BLaER1 (cell line): ENCODE measurements around the gene IFIT2.
"Not testable (repeated sequence)": the region's sequence is repeated elsewhere in the genome, so short reads cannot be mapped to it uniquely, and the experiment has no call there.

Source experiments
- H3K27ac ChIP-seq: shearing (Covaris generic); formaldehyde crosslinking; 2 replicates; pipeline ENCODE4 v1.8.1; 2022
- H3K27me3 ChIP-seq: shearing (Covaris generic); formaldehyde crosslinking; 2 replicates; pipeline ENCODE4 v1.8.1; 2022
- H3K36me3 ChIP-seq: shearing (Covaris generic); formaldehyde crosslinking; 2 replicates; pipeline ENCODE4 v1.8.1; 2022
- H3K4me1 ChIP-seq: shearing (Covaris generic); formaldehyde crosslinking; 2 replicates; pipeline ENCODE4 v1.8.1; 2022
- H3K4me2 ChIP-seq: shearing (Covaris generic); formaldehyde crosslinking; 2 replicates; pipeline ENCODE4 v1.8.1; 2022
- H3K4me3 ChIP-seq: shearing (Covaris generic); formaldehyde crosslinking; 2 replicates; pipeline ENCODE4 v1.8.1; 2022
- H3K9ac ChIP-seq: shearing (Covaris generic); formaldehyde crosslinking; 2 replicates; pipeline ENCODE4 v1.8.1; 2022
- H3K9me3 ChIP-seq: shearing (Covaris generic); formaldehyde crosslinking; 2 replicates; pipeline ENCODE4 v1.8.1; 2022
- H4K20me1 ChIP-seq: shearing (Covaris generic); formaldehyde crosslinking; 2 replicates; pipeline ENCODE4 v1.8.1; 2022
- Cebpa-rat ChIP-seq: shearing (Covaris generic); IDR thresholded peaks from 2 replicates; pipeline ENCODE4 v1.8.1; 2022

The IFIT2 gene

GRCh38 chr10:89279421-89279869 is 22.4 kb upstream of the IFIT2 start:
- H4K20me1 ChIP-seq, result no peaks in the 10 kb centered on the region
- H3K9me3 ChIP-seq, result no peaks in the 10 kb centered on the region
- no peaks in the 10 kb centered on the region for H3K27me3 ChIP-seq
- H3K9ac ChIP-seq, result no peak overlapping the region
- H3K4me2 ChIP-seq, result no peak overlapping the region
- no peaks in the 10 kb centered on the region for H3K4me1 ChIP-seq
- H3K4me3 ChIP-seq, result no peak overlapping the region
- H3K27ac ChIP-seq, result no peak overlapping the region
- H3K36me3 ChIP-seq, result no peaks in the 10 kb centered on the region
- TF ChIP-seq Cebpa-rat, result no peak

- Histone ChIP-seq H3K4me3 (no peak overlapping the region), H3K9ac (no peak overlapping the region), H4K20me1 (no peaks in the 10 kb centered on the region), H3K9me3 (no peaks in the 10 kb centered on the region), H3K27me3 (no peaks in the 10 kb centered on the region), H3K27ac (no peak overlapping the region), H3K4me2 (no peak overlapping the region), H3K36me3 (no peaks in the 10 kb centered on the region), H3K4me1 (no peaks in the 10 kb centered on the region)
- TF ChIP-seq Cebpa-rat, result no peak
Measured at GRCh38 chr10:89280508-89280907, 21.3 kb upstream of the IFIT2 start.

GRCh38 chr10:89281606-89282395 is 20.0 kb upstream of the IFIT2 start:
- Histone ChIP-seq H3K4me2 (no peak overlapping the region), H3K4me3 (no peak overlapping the region), H3K9ac (no peak overlapping the region), H4K20me1 (no peaks in the 10 kb centered on the region), H3K4me1 (no peaks in the 10 kb centered on the region), H3K27ac (no peak overlapping the region), H3K9me3 (no peaks in the 10 kb centered on the region), H3K36me3 (no peaks in the 10 kb centered on the region), H3K27me3 (no peaks in the 10 kb centered on the region)
- TF ChIP-seq Cebpa-rat, result no peak

- no peak overlapping the region for H3K4me3 ChIP-seq
- H3K9me3 ChIP-seq, result peaks cover 5% of the 10 kb centered on the region; the same call in 1 of the 2 replicates
- H3K4me2 ChIP-seq, result no peak overlapping the region
- no peaks in the 10 kb centered on the region for H4K20me1 ChIP-seq
- no peak overlapping the region for H3K27ac ChIP-seq
- TF ChIP-seq Cebpa-rat, result no peak
- H3K9ac ChIP-seq, result no peak overlapping the region
- H3K4me1 ChIP-seq, result no peaks in the 10 kb centered on the region
- H3K27me3 ChIP-seq, result no peaks in the 10 kb centered on the region
- no peaks in the 10 kb centered on the region for H3K36me3 ChIP-seq
Measured at GRCh38 chr10:89283025-89283935, 18.6 kb upstream of the IFIT2 start.

- H4K20me1 ChIP-seq, result no peaks in the 10 kb centered on the region
- no peak overlapping the region for H3K4me3 ChIP-seq
- H3K27ac ChIP-seq, result no peak overlapping the region
- peaks cover 9% of the 10 kb centered on the region for H3K9me3 ChIP-seq
- no peaks in the 10 kb centered on the region for H3K4me1 ChIP-seq
- H3K4me2 ChIP-seq, result no peak overlapping the region
- no peaks in the 10 kb centered on the region for H3K27me3 ChIP-seq
- no peak overlapping the region for H3K9ac ChIP-seq
- no peaks in the 10 kb centered on the region for H3K36me3 ChIP-seq
- no peak for TF ChIP-seq Cebpa-rat
Measured at GRCh38 chr10:89283936-89284475, 17.8 kb upstream of the IFIT2 start.

- H4K20me1 ChIP-seq, result not testable (repeated sequence)
Measured at GRCh38 chr10:89284711-89285110, 17.1 kb upstream of the IFIT2 start.

GRCh38 chr10:89285303-89285702 is 16.5 kb upstream of the IFIT2 start:
- H3K4me1 ChIP-seq, H3K27ac ChIP-seq, H3K9me3 ChIP-seq, H3K9ac ChIP-seq, H3K27me3 ChIP-seq, H4K20me1 ChIP-seq, H3K36me3 ChIP-seq, H3K4me3 ChIP-seq, H3K4me2 ChIP-seq: not testable (repeated sequence)

More at GRCh38 chr10:89284711-89285110, 17.1 kb upstream of the IFIT2 start:
- not testable (repeated sequence) for H3K9ac ChIP-seq, H3K9me3 ChIP-seq, H3K4me1 ChIP-seq, H3K27ac ChIP-seq, H3K27me3 ChIP-seq, H3K36me3 ChIP-seq, H3K4me2 ChIP-seq, H3K4me3 ChIP-seq

- Histone ChIP-seq H3K27ac (no peak overlapping the region), H3K4me2 (no peak overlapping the region), H3K9ac (no peak overlapping the region), H3K4me1 (peaks cover 12% of the 10 kb centered on the region; the same call in 1 of the 2 replicates), H3K4me3 (no peak overlapping the region), H3K9me3 (peaks cover 13% of the 10 kb centered on the region), H3K27me3 (no peaks in the 10 kb centered on the region), H4K20me1 (no peaks in the 10 kb centered on the region), H3K36me3 (no peaks in the 10 kb centered on the region)
- no peak for TF ChIP-seq Cebpa-rat
Measured at GRCh38 chr10:89294721-89295239, 7.1 kb upstream of the IFIT2 start.

- no peak for TF ChIP-seq Cebpa-rat
- Histone ChIP-seq H3K27me3 (no peaks in the 10 kb centered on the region), H3K9me3 (peaks cover 13% of the 10 kb centered on the region), H4K20me1 (no peaks in the 10 kb centered on the region), H3K36me3 (no peaks in the 10 kb centered on the region), H3K4me1 (peaks cover 12% of the 10 kb centered on the region; the same call in 1 of the 2 replicates), H3K4me2 (peak overlapping the region; percentile 4; the same call in 1 of the 2 replicates), H3K27ac (no peak overlapping the region), H3K4me3 (no peak overlapping the region), H3K9ac (no peak overlapping the region)
Measured at GRCh38 chr10:89295597-89295996, 6.2 kb upstream of the IFIT2 start.
